NCI-H748 (cell line): ENCODE data around the gene DAPK2.

ENCODE experiments used
- DNase-seq: peaks from one replicate; lab custom pipeline; 2025; ENCODE audit not compliant: unreplicated experiment; lab: John Stamatoyannopoulos, UW

Gene DAPK2

DNA sequence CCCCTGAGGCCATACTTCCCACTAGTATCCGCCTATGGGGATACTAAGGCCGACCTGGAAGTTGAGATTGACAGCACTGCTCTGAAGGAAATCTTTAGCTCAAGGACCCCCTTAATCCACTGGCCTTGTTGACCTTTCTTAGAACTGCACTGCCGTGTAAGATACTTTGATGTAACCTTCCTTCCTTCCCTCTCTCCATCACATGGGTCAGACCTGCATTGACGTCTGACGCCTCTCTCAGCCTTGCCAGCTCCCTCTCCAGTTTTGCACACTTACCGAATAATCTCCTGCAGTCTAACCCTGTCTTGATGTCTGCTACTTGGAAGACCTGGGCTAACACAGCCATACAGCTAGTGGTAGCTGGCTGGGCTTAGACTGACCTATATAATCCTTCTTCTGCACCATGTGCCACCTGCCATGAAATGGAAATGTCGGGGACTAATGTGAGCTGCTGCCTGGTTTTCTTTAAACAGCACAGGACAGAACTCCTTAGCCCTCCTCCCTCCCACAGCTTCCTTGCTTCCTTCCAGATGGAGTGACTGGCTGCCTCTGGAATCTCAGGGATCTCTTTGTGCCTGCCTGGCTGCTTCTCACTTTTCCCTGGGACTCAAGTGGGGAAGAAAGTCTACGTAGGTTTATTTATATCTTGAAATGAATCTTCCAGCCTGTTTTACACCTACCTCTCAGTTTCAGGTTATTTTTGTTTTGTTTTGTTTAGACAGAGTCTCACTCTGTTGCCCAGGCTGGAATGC lies 173.3 kb downstream of the DAPK2 start:
- DNase-seq, result no peak

DNA sequence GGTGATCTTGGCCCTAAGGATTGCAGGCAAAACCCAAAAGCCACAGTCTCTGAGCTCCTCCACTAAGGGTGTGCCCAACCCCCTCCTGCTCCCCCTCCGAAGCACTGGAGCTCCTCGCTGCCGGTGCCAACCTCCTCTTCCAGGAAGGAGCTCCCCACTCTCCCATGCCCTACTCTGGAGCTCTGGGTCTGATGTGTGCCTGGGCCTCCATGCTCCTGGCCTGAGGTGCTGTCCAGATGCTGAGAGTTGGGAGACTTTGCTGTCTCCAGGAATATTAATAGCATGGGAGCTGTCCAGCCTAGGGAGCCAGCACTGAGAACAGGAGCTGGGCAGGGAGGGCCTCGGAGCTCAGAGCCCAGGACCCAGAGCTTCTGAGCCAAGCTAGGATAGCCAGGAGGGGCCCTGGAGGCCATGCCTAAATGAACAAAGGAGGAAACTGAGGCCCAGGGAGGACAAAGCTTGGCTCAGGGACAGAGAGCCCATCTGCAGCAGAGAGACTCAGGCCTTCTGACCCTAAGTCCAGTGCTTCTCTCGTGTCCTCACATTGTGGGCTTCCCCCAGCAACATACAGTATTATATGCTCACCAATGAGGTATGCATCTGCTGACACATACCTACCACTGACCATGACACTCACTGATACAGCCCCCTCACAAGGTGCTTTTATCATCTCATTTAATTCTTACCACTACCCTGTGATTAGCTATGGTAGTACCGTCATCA lies 175.6 kb downstream of the DAPK2 start:
- no peak for DNase-seq

DNA sequence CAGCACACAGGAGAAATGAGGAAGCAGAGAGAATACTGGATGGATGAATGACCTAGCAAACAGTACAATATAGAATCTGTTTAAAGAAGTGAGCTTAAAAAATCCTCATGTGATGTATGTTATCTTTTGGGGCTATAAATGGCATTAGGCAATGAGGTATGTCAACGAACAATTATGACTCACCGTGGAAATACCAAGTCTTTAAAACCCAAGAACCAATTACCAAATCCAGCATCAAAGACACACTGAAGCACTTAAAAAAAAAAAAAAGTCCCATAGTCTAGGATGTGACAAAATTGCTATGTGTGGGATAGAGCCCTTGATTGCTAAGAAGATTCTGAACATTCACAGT lies 176.3 kb downstream of the DAPK2 start:
- no peak for DNase-seq

DNA sequence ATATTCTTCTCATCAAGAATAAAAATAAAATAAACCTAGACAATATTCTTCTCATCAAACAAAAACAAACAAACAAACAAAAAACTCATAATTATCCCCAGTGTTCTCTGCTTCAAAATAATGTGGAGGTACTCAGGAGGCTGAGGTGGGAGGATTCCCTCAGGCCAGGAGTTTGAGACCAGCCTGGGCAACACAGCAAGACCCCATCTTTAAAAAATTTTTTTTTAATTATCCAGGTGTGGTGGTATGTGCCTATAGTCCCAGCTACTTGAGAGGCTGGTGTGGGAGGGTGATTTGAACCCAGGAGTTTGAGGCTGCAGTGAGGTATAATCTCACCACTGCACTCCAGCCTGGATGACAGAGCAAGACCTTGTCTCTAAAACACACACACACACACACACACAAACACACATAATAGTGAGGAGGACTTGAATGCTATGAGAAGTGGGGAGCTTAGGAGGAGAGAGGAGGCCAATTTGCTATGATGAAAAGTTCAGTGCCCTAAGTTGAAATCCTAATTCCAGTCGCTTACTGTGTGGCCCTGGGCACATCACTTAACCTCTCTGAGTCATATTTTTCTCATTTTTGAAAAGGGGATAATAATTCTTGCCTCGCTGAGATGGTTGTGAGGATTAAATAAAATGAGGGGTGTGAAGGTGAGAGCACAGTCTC lies 176.8 kb downstream of the DAPK2 start:
- no peak for DNase-seq

DNA sequence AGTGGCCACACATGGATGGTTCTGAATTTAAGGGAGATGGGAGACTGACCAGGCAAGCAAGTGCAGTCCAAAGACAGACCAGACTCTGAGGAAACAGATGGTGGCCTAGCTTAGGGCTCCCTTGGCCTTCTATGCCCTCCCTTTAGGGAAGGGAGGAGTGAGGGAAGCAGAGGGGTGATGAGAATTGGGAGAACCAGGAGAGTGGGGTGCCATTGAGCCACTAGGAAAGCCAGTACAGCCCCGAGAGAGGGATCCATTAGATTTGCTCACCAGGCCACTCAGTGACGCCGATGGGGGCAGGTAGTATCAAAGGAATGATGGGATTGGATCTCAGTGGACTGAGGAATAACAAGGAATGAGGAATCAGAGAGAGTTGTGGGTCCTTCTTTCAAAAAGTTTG lies 182.1 kb downstream of the DAPK2 start:
- no peak for DNase-seq

DNA sequence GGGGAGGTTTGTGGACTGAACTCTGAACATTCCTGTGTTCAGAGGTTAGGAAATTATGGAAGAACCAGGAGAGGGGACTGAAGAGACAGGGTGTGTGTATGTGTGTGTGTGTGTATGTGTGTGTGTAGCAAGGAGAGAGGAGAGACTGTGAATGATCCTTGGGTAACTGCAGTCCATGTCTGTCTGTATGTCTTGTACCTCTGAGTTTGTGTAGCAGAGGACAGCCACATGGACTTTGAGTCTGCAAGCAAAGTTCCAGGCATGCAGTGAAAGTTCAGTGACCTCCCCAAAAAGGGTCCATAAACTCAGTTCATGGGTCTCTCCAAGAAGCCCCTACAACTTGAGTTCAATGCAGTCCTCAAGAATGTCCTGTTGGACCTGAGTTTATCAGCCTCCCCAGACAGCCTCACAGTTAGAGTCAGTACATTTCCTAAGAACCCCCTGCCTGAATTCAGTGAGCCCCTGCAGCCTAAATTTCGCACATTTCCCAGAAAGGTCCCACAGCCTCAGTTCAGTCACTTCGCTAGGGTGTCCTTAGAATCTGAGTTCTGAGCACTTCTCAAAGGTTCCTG lies 184.3 kb downstream of the DAPK2 start:
- no peak for DNase-seq

DNA sequence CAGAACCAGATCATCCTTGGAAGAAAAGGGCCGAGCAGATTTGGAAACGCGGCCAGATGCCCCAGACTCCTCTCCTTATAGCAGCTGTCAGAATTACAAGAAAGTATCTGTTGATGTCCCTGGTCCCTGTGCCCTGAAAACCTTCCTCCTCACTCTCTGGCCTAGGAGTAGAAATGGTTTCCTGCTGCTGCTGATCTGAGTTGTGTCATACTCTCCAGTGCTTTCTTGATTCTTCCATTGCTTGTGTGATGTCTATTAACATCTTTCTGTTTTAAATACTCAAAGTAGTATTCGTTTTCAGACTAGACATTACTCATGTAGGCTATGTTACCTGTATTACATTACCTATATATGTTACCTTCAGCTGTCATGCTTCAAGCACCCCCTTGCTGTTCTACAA lies 185.7 kb downstream of the DAPK2 start:
- DNase-seq, result no peak

DNA sequence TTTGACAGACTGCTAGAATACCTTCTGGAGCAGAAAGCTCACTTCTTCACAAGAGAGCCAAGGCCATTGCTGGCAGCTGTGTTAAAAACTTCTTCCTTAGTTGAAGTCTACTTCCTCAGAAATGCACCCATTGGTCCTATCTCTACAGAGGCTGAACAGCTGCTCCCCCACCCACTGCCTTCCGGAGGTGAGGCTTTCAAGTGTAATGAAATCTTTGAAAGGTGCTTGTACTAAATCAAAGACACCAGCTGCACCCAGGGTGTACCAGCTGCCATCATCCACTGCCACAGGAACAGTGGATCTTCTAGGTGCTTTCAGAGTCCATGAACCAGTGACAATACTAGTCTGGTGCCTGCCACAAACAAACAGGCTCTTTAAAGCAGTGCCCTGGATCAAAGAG lies 186.1 kb downstream of the DAPK2 start:
- DNase-seq, result no peak

DNA sequence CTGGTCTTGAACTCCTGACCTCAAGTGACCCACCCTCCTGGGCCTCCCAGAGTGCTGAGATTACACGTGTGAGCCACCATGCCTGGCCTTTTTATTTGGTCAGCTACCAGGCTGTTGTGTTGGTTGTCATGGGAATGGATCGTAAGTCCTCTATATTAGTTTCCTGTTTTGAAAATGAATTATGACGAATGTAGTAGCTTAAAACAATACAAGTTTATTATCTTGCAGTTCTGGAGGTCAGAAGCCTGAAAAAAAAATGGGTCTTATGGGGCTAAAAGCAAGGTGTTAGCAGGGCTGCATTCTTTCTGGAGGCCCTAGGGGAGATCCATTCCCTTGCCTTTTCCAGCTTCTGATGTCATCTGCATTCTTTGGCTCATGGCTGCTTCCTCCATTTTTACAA lies 187.4 kb downstream of the DAPK2 start:
- DNase-seq, result no peak

DNA sequence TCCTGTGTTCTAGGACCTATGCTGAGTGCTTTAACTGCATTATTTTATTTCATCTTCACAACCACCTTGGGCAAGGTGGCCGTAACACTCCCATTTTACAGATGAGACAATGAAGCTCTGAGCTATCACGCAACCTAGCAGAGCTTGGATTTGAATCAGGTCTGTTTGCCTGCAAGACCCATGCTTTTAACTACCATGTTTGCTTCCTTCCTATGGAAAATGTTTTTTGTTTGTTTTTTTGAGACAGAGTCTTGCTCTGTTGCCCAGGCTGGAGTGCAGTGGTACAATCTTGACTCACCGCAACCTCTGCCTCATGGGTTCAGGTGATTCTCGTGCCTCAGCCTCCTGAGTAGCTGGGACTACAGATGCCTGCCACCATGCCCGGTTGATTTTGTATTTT lies 187.8 kb downstream of the DAPK2 start:
- no peak for DNase-seq

DNA sequence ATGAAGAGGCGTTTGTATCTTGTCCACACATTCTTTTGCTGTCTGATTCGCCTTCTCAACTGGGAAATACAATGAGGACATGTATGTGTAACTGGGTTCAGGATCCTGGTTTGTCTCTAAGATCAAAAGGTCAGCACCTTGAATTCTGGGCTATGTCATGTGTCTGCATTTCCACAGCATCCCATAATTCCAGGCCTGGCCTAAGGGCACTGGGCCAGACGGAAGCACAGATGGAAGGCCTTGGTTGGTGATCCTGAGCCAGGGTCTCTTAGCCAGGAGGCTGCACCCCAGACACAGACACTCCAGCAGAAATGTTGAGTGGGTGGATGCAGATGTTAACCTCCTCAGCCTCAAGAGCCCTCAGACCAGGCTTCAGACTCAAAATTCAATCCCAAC lies 188.8 kb downstream of the DAPK2 start:
- no peak for DNase-seq
